Measurements from ENCODE around the gene CNKSR1.
A peak's percentile ranks its signal among the peaks of the same experiment; 100 is the strongest.

The CNKSR1 gene

GRCh38 chr1:26177182-26177684 is at the start of gene CNKSR1:
Gene CNKSR1, plus strand, starts transcription at chr1:26177491. Its CDS starts 57 bp downstream, at chr1:26177548.
- peak; percentile 86 for DNase-seq (ENCODE audit: low spot score)

- DNase-seq (ENCODE audit: low spot score) = no peak
Observed at GRCh38 chr1:26129778-26130177, 47.5 kb upstream of the CNKSR1 start.

GRCh38 chr1:26130695-26131094 is 46.6 kb upstream of the CNKSR1 start:
- no peak for DNase-seq (ENCODE audit: low spot score)

GRCh38 chr1:26132128-26132833 is 45.0 kb upstream of the CNKSR1 start:
- peak; percentile 52 for DNase-seq (ENCODE audit: low spot score)

GRCh38 chr1:26132834-26133167 is 44.5 kb upstream of the CNKSR1 start:
- no peak for DNase-seq (ENCODE audit: low spot score)

- DNase-seq (ENCODE audit: low spot score) = no peak
Observed at GRCh38 chr1:26134466-26134865, 42.8 kb upstream of the CNKSR1 start.

GRCh38 chr1:26138974-26139558 is 38.2 kb upstream of the CNKSR1 start:
- DNase-seq (ENCODE audit: low spot score) = no peak

GRCh38 chr1:26142159-26142558 is 35.1 kb upstream of the CNKSR1 start:
- DNase-seq (ENCODE audit: low spot score) = no peak

- DNase-seq (ENCODE audit: low spot score) = peak; percentile 86
Observed at GRCh38 chr1:26145041-26145959, 32.0 kb upstream of the CNKSR1 start.

GRCh38 chr1:26145960-26146294 is 31.4 kb upstream of the CNKSR1 start:
- no peak for DNase-seq (ENCODE audit: low spot score)

GRCh38 chr1:26148887-26149286 is 28.4 kb upstream of the CNKSR1 start:
- no peak for DNase-seq (ENCODE audit: low spot score)

GRCh38 chr1:26153966-26154532 is 23.2 kb upstream of the CNKSR1 start:
- no peak for DNase-seq (ENCODE audit: low spot score)

GRCh38 chr1:26154750-26155149 is 22.5 kb upstream of the CNKSR1 start:
- DNase-seq (ENCODE audit: low spot score) = no peak

GRCh38 chr1:26155370-26156284 is 21.7 kb upstream of the CNKSR1 start:
- no peak for DNase-seq (ENCODE audit: low spot score)

- no peak for DNase-seq (ENCODE audit: low spot score)
Observed at GRCh38 chr1:26156285-26157038, 20.8 kb upstream of the CNKSR1 start.

- DNase-seq (ENCODE audit: low spot score) = no peak
Observed at GRCh38 chr1:26158271-26158907, 18.9 kb upstream of the CNKSR1 start.

- no peak for DNase-seq (ENCODE audit: low spot score)
Observed at GRCh38 chr1:26158908-26159742, 18.2 kb upstream of the CNKSR1 start, which contains the start of gene FAM110D. Gene FAM110D, plus strand, starts transcription at chr1:26159079. Its CDS starts 2,213 bp downstream, at chr1:26161292.

- no peak for DNase-seq (ENCODE audit: low spot score)
Observed at GRCh38 chr1:26159743-26160039, 17.6 kb upstream of the CNKSR1 start.
